Amniotic stem cell (primary cell): Measurements from ENCODE around the gene USP2.
"Not testable (repeated sequence)": the region's sequence is repeated elsewhere in the genome, so short reads cannot be mapped to it uniquely, and the experiment has no call there.

Source experiments
- DNase-seq: peaks from one replicate; lab custom pipeline; 2025; lab: John Stamatoyannopoulos, UW

The USP2 gene

DNA sequence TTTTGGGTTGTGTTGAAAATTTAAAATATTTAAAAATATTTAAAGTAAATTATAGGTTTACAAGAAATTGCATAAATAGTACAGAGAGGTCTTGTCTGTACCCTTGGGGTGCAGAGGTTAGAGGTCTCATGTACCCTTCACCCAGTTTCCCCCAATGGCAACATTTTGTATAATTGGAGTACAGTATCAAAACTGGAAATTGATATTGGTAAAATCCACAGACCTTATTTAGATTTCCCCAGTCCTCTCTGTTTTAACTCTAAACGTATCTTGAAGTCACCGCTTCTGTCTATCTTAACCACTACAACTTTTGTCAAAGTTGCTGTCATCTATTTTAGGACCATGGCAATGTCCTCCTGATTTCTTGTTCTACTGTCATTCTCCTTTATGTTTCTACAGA, 30.6 kb upstream of the USP2 start:
- no peak for DNase-seq

GRCh38 chr11:119410501-119410900, 29.0 kb upstream of the USP2 start:
- no peak for DNase-seq

DNA sequence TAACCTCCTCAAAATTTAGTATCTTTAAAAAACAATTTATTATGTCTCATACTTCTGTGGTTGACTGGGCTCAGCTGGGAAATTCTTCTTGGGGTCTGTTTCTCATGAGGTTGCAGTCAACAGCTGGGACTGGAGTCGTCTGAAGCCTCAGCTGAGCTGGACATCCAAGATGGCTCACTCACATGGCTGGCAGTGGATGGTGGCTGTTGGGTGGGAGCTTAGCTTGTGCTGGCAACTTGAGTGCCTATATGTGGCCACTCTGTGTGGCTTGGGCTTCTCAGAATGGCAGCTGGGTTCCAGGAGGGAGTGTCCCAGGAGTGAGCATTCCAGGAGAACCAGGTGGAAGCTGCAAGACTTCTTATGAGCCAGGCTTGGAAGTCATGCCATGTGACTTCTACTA, 28.2 kb upstream of the USP2 start:
- DNase-seq = no peak

DNA sequence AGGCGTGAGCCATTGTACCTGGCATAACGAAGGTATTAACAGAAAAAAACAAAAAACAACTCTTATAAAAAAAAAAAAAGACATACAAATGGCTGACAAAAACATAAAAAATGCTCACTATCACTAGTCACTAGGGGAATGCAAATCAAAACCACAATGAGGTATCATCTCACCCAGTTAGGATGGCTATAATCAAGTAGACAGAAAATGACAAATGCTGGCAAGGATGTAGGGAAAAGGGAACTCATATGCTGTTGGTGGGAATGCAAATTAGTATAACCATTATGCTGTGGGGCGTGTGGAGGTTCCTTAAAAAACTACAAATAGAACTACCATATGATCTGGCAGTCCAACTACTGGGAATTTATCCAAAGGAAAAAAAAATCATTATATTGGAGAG, 24.5 kb upstream of the USP2 start:
- DNase-seq = no peak

DNA sequence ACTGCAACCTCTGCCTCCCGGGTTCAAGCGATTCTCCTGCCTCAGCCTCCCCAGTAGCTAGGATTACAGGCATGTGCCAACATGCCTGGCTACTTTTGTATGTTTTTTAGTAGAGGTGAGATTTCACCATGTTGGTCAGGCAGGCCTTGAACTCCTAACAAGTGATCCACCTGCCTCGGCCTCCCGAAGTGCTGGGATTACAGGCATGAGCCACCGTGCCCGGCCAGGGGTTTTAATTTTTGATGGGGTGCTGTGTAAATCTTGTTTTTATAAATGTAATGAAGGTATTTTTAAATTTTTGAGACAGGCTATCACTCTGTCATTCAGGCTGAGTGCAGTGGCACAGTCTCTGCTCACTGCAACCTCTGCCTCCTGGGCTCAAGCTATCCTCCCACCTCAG, 24.0 kb upstream of the USP2 start:
- not testable (repeated sequence) for DNase-seq

DNA sequence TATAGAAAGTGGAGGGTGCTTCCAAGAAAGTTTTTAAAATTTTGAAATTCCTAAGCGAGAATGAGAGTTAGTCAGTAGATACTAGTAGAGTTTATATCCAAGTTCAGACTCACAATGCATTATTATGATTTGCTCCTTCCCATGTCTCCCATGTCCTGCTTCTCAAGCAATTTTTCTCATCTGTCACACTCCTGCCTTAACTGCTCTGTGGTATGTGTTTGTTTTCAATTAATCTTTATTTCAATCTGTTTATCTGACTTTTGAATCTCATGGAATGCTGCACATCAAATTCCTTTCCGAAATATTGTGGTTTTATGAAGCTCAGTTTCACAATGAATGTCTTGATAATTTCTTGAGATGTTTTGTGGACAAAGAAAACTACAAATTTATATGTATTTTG, 23.4 kb upstream of the USP2 start:
- DNase-seq = no peak

GRCh38 chr11:119403021-119403420, 21.5 kb upstream of the USP2 start:
- DNase-seq = no peak

DNA sequence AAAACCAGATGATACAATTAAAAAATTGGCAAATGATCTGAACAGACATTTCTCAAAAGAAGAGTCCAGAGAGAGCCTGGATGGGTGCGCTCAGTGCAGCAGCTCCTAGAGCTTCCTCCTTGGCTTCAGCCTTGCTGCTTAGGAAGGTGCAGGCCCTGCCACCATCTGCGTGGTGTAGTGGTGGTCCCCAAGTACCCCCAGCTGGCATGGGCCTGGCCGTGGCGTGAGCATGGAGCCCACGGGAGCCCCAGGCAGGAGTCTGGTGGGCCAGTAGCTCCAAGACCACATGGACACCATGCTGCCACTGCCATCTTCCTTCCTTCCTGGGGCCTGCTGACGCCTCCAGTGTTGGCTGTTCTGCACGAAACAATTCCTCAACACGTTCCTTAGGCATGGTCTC, 21.0 kb upstream of the USP2 start:
- DNase-seq = no peak

GRCh38 chr11:119400860-119401259, 19.4 kb upstream of the USP2 start:
- no peak for DNase-seq

DNA sequence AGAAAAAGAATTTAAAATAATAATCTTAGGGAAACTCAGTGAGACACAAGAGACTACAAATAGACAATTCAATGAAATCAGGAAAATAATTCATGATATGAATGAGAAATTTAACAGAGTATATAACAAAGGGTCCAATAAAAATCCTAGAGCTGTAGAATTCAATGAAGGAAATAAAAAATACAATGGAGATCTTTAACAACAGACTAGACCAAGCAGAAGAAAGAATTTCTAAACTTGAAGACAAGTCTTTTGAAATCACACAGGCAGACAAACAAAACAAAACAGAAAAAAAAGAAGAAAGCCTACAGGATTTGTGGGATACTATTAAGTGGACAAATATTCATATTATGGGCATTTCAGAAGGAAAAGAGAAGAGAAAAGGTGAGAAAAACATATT, 16.2 kb upstream of the USP2 start:
- DNase-seq = no peak

DNA sequence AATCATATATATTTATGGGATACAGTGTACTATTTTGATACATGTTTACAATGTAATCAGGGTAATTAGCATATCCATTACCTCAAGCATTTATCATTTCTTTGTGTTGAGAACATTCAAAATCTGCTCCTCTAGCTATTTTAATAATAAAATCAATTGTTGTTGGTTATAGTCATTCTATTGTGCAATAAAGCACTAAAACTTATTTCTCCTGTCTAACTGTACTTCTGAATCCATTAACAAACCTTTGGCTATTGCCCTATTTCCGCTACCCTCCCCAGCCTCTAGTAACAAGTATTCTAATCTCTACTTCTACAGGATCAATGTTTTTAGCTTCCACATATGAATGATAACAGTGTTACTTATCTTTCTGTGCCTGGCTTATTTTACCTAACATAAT, 15.3 kb upstream of the USP2 start:
- no peak for DNase-seq

- no peak for DNase-seq
These were observed 9.8 kb upstream of the USP2 start for GRCh38 chr11:119391275-119391674.

DNA sequence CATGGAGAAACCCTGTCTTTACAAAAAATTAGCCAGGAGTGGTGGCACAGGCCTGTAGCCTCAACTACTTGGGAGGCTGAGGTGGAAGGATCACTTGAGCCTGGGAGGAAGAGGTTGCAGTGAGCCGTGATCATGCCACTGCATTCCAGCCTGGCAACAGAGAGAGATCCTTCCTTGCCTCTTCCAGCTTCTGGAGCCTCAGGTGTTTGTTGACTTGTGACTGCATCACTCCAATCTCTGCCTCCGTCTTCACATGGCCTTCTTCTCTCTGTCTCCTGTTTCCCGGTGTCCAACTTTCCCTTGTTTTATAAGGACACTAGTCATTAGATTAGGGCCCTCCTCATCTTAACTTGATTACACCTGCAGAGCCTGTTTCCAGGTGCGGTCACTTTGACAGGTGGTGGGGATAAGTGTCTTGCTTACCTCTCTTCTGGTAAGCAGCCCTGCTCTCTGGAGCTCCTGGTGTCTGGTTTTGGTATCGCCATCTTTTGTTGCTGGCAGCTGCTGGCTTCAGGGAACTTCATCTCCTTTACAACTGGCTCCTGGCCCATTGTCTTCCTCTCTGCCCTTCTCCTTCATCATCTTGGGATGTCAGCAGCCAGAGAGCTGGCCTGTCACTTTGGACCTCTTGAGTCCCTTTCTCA, 8.2 kb upstream of the USP2 start:
- DNase-seq = no peak

DNA sequence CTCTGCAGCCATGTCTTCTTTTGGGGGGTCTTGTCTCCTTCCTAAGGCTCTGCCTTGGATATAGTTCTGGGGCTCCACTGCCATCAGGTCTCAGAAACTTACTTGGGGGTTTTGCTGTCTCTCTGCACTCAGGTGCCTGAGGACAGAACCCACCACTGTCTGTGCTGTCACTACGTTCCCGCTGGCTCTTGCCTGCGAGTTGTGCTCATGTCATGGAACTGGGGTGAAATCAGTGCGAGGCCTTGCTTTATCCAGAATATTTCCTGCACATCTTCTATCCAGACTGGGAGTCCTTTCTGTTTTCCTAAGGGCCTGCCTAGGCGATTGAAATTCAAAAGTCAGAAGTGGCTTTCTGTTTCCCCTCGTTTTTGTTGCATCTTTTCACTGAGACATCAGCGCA, 6.6 kb upstream of the USP2 start:
- DNase-seq = no peak

- DNase-seq = no peak
These were observed 2.8 kb upstream of the USP2 start for GRCh38 chr11:119384332-119384731.

DNA sequence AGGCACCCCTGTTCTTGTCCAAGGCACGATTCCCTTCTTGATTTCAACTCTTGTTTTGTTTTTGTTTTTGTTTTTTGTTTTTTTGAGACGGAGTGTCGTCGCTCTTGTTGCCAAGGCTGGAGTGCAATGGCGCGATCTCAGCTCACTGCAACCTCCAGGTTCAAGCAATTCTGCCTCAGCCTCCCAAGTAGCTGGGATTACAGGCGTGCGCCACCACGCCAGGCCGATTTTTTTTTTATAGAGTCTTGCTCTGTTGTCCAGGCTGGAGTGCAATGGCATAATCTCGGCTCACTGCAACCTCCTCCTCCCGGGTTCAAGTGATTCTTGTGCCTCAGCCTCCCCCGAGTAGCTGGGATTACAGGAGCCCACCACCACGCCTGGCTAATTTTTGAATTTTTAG, 1.0 kb upstream of the USP2 start:
- DNase-seq = not testable (repeated sequence)

- no peak for DNase-seq
These were observed 611 bp upstream of the USP2 start for GRCh38 chr11:119382101-119382500.

- no peak for DNase-seq
These were observed 686 bp downstream of the USP2 start for GRCh38 chr11:119380827-119381180.

DNA sequence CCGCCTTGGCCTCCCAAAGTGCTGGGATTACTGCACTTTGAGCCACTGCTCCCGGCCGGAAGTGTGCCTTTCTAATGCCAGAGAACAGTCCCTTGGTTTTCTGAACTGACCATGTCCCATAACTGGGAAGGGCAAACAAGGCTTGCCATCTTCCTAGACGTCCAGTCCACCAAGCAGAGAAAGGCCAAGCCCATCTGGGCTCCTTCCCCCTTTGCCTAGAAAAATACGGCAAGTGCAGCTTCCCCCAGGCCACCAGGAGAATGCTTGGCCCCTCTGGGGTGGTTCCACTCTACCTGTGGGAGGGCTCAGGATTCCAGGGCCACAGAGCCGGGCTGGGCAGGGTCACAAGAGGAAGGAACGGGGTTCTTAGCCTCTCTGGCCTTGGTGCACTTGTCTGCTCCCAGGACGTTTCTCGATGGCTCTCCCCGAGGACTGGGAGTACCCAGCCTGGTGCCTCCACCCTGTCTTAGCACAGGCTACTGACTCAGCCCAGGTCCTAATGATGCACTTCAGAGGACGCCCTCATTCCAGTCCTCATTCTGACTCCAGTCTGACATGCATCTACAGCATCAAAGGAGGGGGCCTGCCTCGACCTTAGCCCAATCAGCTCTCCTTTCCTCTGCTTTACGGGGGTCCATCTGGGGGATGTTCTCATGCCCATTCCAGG, 1.2 kb downstream of the USP2 start:
- DNase-seq = no peak

DNA sequence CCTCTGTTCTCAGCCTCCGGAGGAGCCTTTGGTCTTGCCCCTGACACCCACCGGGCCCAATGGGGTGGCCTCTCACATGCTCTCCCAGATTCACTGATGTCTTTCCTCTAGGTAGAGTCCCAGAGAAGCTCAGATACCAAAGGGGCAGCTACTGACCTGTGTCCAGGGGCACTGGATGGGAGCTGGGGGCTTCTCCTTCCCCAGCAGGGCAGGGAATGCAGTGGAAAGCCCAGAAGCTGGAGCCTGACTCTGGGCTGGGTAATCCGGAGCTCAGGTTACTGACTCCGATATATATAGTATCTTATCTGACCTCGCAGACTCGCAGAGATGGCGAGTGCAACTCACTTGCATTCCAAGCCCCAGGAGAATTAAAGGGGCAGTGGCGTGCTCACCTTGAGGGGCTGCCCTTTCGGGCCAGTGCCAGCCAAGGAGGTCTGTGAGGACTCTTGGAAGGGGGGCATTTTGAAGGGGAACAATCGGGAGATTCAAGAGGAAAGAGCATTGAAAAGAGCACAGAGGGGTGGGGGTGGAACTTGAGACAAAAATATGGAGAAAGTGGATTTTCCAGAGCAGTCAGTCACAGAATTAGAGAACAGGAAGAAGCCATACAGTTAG, 2.5 kb downstream of the USP2 start:
- no peak for DNase-seq

DNA sequence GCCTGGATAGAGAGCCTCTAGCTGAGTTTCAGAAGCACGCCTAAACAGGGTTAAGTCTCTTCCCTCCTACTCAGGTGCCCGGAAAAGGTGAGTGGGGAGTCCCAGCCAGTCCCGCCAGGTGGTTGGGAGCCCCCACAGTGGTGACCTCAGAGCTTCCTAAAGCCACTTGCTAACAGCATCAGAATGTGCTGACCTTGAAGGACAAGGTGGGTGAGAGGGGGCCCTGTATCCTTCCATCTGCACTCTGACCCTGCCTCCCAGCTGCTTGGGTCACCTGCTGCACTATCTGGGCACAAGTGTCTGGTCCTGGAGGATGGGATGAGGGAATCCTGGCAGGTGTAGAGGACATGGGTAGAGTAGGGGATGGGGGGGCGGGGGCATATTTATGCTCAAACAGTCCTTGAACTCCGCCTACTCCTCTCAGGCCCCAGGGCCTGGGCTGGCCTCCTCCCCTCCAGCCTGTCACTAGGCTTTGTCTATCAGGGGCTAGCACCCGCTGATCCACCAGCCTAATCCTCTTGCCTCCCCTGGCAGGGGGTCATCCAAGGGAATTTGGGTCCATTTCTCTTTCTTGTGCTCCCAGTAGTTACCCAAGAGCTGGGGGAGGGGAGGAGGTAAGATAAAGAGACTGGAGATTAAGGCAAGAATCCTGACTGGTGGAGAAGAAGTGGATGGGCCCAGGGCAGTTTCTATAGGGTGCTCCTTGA, 3.4 kb downstream of the USP2 start:
- no peak for DNase-seq

GRCh38 chr11:119377112-119377901, 4.2 kb downstream of the USP2 start:
- no peak for DNase-seq
